SK-N-SH (cell line): Measurements from ENCODE around the gene UGGT2. TPM values are rescaled to one million over a fixed set of nuclear protein-coding genes. Genes with fewer than 3 reads are reported as not detected.

Source experiments
- CTCF ChIA-PET: fragments of 300-600, 350-600 bp; formaldehyde crosslinking; extraction: SDS; loops from one replicate; lab custom pipeline; 2021; lab: Yijun Ruan, JAX
- POLR2A ChIA-PET: fragments of 350-600 bp; sonication (Branson Sonifier 250); formaldehyde crosslinking; extraction: SDS; loops from one replicate; lab custom pipeline; 2020; ENCODE audit warnings: antibody characterized with exemption, inconsistent platforms; lab: Yijun Ruan, JAX
- DNase-seq: peaks from one replicate; pipeline ENCODE4 v3.0.0; 2012
- H2AFZ ChIP-seq: fragments of 200-600 bp; sonication (generic); 2 replicates; pipeline ENCODE4 v1.8.1; 2016; ENCODE audit warnings: antibody characterized with exemption, mild to moderate bottlenecking, low read depth
- H3F3A ChIP-seq: fragments of 200-600 bp; sonication (generic); replicated peaks from 2 replicates; pipeline ENCODE3; 2016; ENCODE audit warnings: antibody characterized with exemption, mild to moderate bottlenecking; ENCODE audit not compliant: insufficient read depth
- H3K27ac ChIP-seq, 2 experiments: fragments of 200-500 bp in 1 of 2; fragments of 200-600 bp in 1 of 2; sonication (Bioruptor generic) in 1 of 2; sonication (generic), shearing (Covaris generic) in 1 of 2; 2 replicates each; pipeline versions ENCODE4 v1.5.1 to v1.6.1; 2014 to 2016; ENCODE audit warnings: low read depth in 2 of 2, inconsistent platforms in 1 of 2, low read length in 1 of 2, mild to moderate bottlenecking in 1 of 2, mixed read lengths in 1 of 2
- H3K27me3 ChIP-seq: fragments of 200-600 bp; sonication (generic), shearing (Covaris generic); 2 replicates; pipeline ENCODE4 v1.6.1; 2016; ENCODE audit warnings: mixed run types; ENCODE audit not compliant: insufficient read depth
- H3K36me3 ChIP-seq, 2 experiments: fragments of 200-500 bp in 1 of 2; fragments of 200-600 bp in 1 of 2; sonication (Bioruptor generic) in 1 of 2; sonication (generic) in 1 of 2; replicated peaks in 1 of 2; 2 replicates each; pipeline versions ENCODE3 to v1.5.1; 2014 to 2016; ENCODE audit warnings: low read length in 1 of 2, mild to moderate bottlenecking in 1 of 2; ENCODE audit not compliant: insufficient read depth in 2 of 2, control insufficient read depth in 1 of 2
- H3K4me1 ChIP-seq, 2 experiments: fragments of 200-500 bp in 1 of 2; fragments of 200-600 bp in 1 of 2; sonication (Bioruptor generic) in 1 of 2; sonication (generic), shearing (Covaris generic) in 1 of 2; 2 replicates each; pipeline versions ENCODE4 v1.5.1 to v1.6.1; 2014 to 2016; ENCODE audit warnings: low read depth in 1 of 2, low read length in 1 of 2, mixed run types in 1 of 2; ENCODE audit not compliant: insufficient read depth in 2 of 2, control insufficient read depth in 1 of 2
- H3K4me2 ChIP-seq: fragments of 200-600 bp; sonication (generic), shearing (Covaris generic); 2 replicates; pipeline ENCODE4 v1.6.1; 2017; ENCODE audit warnings: mixed run types
- H3K4me3 ChIP-seq, 2 experiments: fragments of 200-500 bp in 1 of 2; fragments of 200-600 bp in 1 of 2; sonication (Bioruptor generic) in 1 of 2; sonication (generic), shearing (Covaris generic) in 1 of 2; 2 replicates each; pipeline versions ENCODE4 v1.5.1 to v1.8.1; 2014 to 2016; ENCODE audit warnings: low read depth in 2 of 2, inconsistent platforms in 1 of 2, low read length in 1 of 2, mild to moderate bottlenecking in 1 of 2, mixed read lengths in 1 of 2, moderate library complexity in 1 of 2
- H3K79me2 ChIP-seq: fragments of 200-600 bp; sonication (generic); 2 replicates; pipeline ENCODE4 v1.8.1; 2017; ENCODE audit warnings: mild to moderate bottlenecking; ENCODE audit not compliant: insufficient read depth
- H3K9ac ChIP-seq: fragments of 200-600 bp; sonication (generic); 2 replicates; pipeline ENCODE4 v1.6.1; 2017; ENCODE audit warnings: mixed run types
- H3K9me2 ChIP-seq: fragments of 200-600 bp; sonication (generic); 2 replicates; pipeline ENCODE4 v1.6.1; 2017; ENCODE audit warnings: mixed run types
- H3K9me3 ChIP-seq: fragments of 200-600 bp; sonication (generic); 2 replicates; pipeline ENCODE4 v1.6.1; 2017; ENCODE audit warnings: mixed run types, mild to moderate bottlenecking, moderate library complexity
- H4K20me1 ChIP-seq: fragments of 200-600 bp; sonication (generic); 2 replicates; pipeline ENCODE4 v1.6.1; 2017; ENCODE audit warnings: mild to moderate bottlenecking, mixed run types; ENCODE audit not compliant: insufficient read depth
- ELF1 ChIP-seq: IDR thresholded peaks from 2 replicates; pipeline ENCODE4 v1.4.0; 2012
- EP300 ChIP-seq, 2 experiments: IDR thresholded peaks; 2 replicates each; pipeline versions ENCODE4 v1.4.0 to v1.6.1; 2012; ENCODE audit warnings: borderline replicate concordance in 1 of 2, low read depth in 1 of 2, low read length in 1 of 2
- EZH2phosphoT487 ChIP-seq: fragments of 200-600 bp; sonication (generic); IDR thresholded peaks from 2 replicates; pipeline ENCODE4 v1.6.1; 2017; ENCODE audit warnings: low read depth, mixed run types, mild to moderate bottlenecking, antibody characterized with exemption, moderate library complexity, borderline replicate concordance
- FOXJ3 ChIP-seq: sonication (generic); formaldehyde crosslinking; IDR thresholded peaks from 2 replicates; pipeline ENCODE4 v1.5.1; 2020; ENCODE audit warnings: mild to moderate bottlenecking, missing genetic modification reagents
- GABPA ChIP-seq: IDR thresholded peaks from 2 replicates; pipeline ENCODE4 v1.4.0; 2012; ENCODE audit warnings: low read depth, mild to moderate bottlenecking
- MEF2A ChIP-seq: IDR thresholded peaks from 2 replicates; pipeline ENCODE4 v1.4.0; 2012; ENCODE audit warnings: low read depth, borderline replicate concordance
- MXI1 ChIP-seq: IDR thresholded peaks from 2 replicates; pipeline ENCODE4 v1.6.1; 2012; ENCODE audit warnings: mild to moderate bottlenecking, low read depth, low read length, improper control_type of control experiment
- NRF1 ChIP-seq: IDR thresholded peaks from 2 replicates; pipeline ENCODE4 v1.6.1; 2012; ENCODE audit warnings: low read depth, mild to moderate bottlenecking, low read length
- POLR2AphosphoS5 ChIP-seq: IDR thresholded peaks from 2 replicates; pipeline ENCODE4 v1.6.1; 2012; ENCODE audit warnings: low read depth, low read length
- RAD21 ChIP-seq: IDR thresholded peaks from 2 replicates; pipeline ENCODE4 v1.6.1; 2012; ENCODE audit warnings: mild to moderate bottlenecking, low read length
- RCOR1 ChIP-seq: fragments of 150-350 bp; IDR thresholded peaks from 2 replicates; pipeline ENCODE4 v1.6.1; 2017; ENCODE audit warnings: antibody characterized with exemption, low read length
- RFX5 ChIP-seq: IDR thresholded peaks from 2 replicates; pipeline ENCODE4 v1.6.1; 2012; ENCODE audit warnings: mild to moderate bottlenecking, improper control_type of control experiment, low read length
- RXRA ChIP-seq: IDR thresholded peaks from 2 replicates; pipeline ENCODE4 v1.4.0; 2012; ENCODE audit warnings: low read depth, mild to moderate bottlenecking, borderline replicate concordance
- SIN3A ChIP-seq: IDR thresholded peaks from 2 replicates; pipeline ENCODE4 v1.6.1; 2012; ENCODE audit warnings: low read depth, mild to moderate bottlenecking, low read length, moderate library complexity, borderline replicate concordance
- TEAD4 ChIP-seq: IDR thresholded peaks from 2 replicates; pipeline ENCODE4 v1.4.0; 2012; ENCODE audit warnings: mild to moderate bottlenecking, borderline replicate concordance; ENCODE audit not compliant: insufficient read depth
- WGBS: methylation state at CpG from one replicate; pipeline ENCODE4 v1.1.6; 2017; ENCODE audit warnings: low lambda C conversion rate; 5-methylcytosine and 5-hydroxymethylcytosine counted together
- polyA plus RNA-seq, 3 experiments: library from polyadenylated mRNA; depleted of rRNA; stranded (reverse); fragments of >200 nt; gene quantifications; 2 replicates each; pipeline ENCODE4 v1.2.3, GENCODE V29; 2012
- TF ChIP-seq, protein P1 (sequence below): fragments of 150-350 bp; IDR thresholded peaks from 2 replicates; pipeline ENCODE4 v1.6.1; 2017; ENCODE audit warnings: antibody characterized with exemption, low read length, low read depth, borderline replicate concordance
- TF ChIP-seq, protein P2 (sequence below): IDR thresholded peaks from 2 replicates; pipeline ENCODE4; 2012
- TF ChIP-seq, protein P3 (sequence below): IDR thresholded peaks from 2 replicates; pipeline ENCODE4 v1.4.0; 2012; ENCODE audit warnings: low read depth
- TF ChIP-seq, protein P4 (sequence below): fragments of 150-350 bp; IDR thresholded peaks from 2 replicates; pipeline ENCODE4 v1.6.1; 2016; ENCODE audit warnings: mild to moderate bottlenecking, low read depth, low read length
- TF ChIP-seq, protein P5 (sequence below): fragments of 200-600 bp; sonication (generic); IDR thresholded peaks from 2 replicates; pipeline ENCODE4 v1.6.1; 2017; ENCODE audit warnings: antibody characterized with exemption, mild to moderate bottlenecking, moderate library complexity

Gene UGGT2
- polyA plus RNA-seq, 1 of the 3 experiments (the other 2 are of a cell fraction), result 13.3 TPM

DNA sequence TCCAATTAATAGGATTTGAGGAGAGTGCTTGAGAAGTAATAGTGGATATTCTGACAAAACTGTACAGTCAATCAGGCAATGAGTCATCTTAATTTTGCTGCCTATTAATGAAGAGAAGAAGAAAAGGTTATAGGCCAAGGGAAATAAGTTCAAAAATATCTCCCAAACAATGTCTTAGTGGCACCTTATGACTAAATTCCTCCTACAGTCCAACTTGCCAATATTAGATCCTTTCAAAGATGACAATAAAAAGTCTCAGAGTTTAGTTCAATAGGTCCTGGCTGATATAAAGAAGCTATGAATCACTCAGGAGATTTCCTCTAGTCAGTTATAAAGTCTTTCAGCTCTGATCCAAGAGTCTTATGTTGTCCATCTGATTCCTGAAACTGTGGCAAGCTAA is 27.9 kb downstream of the UGGT2 start:
- Histone ChIP-seq H3K27me3 (no peaks in the 10 kb centered on the region), H4K20me1 (no peaks in the 10 kb centered on the region), H3K36me3 (peaks cover 41 to 44% of the 10 kb centered on the region in 2 experiments), H3K4me2 (no peak overlapping the region), H3K27ac (no peak overlapping the region), H2AFZ (no peak overlapping the region), H3K9me3 (no peaks in the 10 kb centered on the region), H3K79me2 (peaks cover 7% of the 10 kb centered on the region; the same call in 1 of the 2 replicates), H3F3A (peaks cover 12% of the 10 kb centered on the region), H3K9me2 (no peaks in the 10 kb centered on the region), H3K9ac (no peak overlapping the region), H3K4me3 (no peak overlapping the region), H3K4me1 (peaks cover 0 to 5% of the 10 kb centered on the region in 2 experiments; a peak in 1 of 4 replicates)
- ChIA-PET CTCF (interaction anchor here (0.9 to 1.1 kb wide), 2 partner anchors 27 to 45 kb away, joined by 3 to 4 read pairs; no protein-coding TSS in a partner anchor), POLR2A (no interaction called here)
- TF ChIP-seq RAD21 (no peak), MEF2A (no peak), RFX5 (no peak), GABPA (no peak), POLR2AphosphoS5 (no peak), SIN3A (no peak), RCOR1 (no peak)
- TF ChIP-seq, protein P1, sequence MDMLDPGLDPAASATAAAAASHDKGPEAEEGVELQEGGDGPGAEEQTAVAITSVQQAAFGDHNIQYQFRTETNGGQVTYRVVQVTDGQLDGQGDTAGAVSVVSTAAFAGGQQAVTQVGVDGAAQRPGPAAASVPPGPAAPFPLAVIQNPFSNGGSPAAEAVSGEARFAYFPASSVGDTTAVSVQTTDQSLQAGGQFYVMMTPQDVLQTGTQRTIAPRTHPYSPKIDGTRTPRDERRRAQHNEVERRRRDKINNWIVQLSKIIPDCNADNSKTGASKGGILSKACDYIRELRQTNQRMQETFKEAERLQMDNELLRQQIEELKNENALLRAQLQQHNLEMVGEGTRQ, result no peak
- DNase-seq, result no peak

DNA sequence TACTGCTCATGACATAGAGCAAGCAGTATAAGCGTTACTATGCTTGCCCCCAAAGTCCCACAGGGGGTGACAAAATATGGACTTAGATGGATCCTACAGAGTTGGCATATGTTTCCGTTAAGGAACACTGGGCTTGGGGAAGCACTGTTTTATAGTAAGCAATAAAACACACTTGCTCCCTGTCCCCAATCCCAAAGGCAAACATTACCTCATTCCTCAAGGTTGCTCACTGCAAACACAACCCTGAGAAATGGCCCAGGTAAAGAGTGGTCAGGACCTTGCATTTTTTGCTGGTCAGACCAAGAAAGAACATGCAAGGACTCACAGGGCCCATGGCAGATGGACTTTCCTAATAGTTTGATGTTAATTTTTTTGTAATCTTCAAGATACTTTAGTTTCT is 32.3 kb downstream of the UGGT2 start:
- POLR2A ChIA-PET, result no interaction called here
- CTCF ChIA-PET, result interaction anchor here (1.2 to 4.4 kb wide), 8 partner anchors 17 to 997 kb away, joined by 3 to 57 read pairs (median 5); no protein-coding TSS in a partner anchor
- Histone ChIP-seq H3K4me3 (no peak overlapping the region), H2AFZ (no peak overlapping the region), H3K9me2 (no peaks in the 10 kb centered on the region), H3K4me1 (peaks cover 0 to 5% of the 10 kb centered on the region in 2 experiments; a peak in 1 of 4 replicates), H3K9ac (no peak overlapping the region), H3F3A (peaks cover 10% of the 10 kb centered on the region), H3K27ac (no peak overlapping the region), H3K27me3 (no peaks in the 10 kb centered on the region), H3K9me3 (no peaks in the 10 kb centered on the region), H3K4me2 (no peak overlapping the region), H4K20me1 (no peaks in the 10 kb centered on the region), H3K36me3 (peaks cover 24 to 38% of the 10 kb centered on the region in 2 experiments), H3K79me2 (peaks cover 7% of the 10 kb centered on the region; the same call in 1 of the 2 replicates)
- TF ChIP-seq, protein P2, sequence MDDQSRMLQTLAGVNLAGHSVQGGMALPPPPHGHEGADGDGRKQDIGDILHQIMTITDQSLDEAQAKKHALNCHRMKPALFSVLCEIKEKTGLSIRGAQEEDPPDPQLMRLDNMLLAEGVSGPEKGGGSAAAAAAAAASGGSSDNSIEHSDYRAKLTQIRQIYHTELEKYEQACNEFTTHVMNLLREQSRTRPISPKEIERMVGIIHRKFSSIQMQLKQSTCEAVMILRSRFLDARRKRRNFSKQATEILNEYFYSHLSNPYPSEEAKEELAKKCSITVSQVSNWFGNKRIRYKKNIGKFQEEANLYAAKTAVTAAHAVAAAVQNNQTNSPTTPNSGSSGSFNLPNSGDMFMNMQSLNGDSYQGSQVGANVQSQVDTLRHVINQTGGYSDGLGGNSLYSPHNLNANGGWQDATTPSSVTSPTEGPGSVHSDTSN, result no peak
- TF ChIP-seq EZH2phosphoT487, result no peak
- no peak for TF ChIP-seq RAD21
- no peak for TF ChIP-seq MEF2A
- no peak for TF ChIP-seq SIN3A
- no peak for TF ChIP-seq NRF1
- TF ChIP-seq, protein P3, sequence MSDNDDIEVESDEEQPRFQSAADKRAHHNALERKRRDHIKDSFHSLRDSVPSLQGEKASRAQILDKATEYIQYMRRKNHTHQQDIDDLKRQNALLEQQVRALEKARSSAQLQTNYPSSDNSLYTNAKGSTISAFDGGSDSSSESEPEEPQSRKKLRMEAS, result no peak
- no peak for TF ChIP-seq GABPA
- no peak for TF ChIP-seq MXI1
- TF ChIP-seq, protein P1, result no peak
- TF ChIP-seq, protein P4, sequence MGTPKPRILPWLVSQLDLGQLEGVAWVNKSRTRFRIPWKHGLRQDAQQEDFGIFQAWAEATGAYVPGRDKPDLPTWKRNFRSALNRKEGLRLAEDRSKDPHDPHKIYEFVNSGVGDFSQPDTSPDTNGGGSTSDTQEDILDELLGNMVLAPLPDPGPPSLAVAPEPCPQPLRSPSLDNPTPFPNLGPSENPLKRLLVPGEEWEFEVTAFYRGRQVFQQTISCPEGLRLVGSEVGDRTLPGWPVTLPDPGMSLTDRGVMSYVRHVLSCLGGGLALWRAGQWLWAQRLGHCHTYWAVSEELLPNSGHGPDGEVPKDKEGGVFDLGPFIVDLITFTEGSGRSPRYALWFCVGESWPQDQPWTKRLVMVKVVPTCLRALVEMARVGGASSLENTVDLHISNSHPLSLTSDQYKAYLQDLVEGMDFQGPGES, result no peak
- TF ChIP-seq, protein P5, sequence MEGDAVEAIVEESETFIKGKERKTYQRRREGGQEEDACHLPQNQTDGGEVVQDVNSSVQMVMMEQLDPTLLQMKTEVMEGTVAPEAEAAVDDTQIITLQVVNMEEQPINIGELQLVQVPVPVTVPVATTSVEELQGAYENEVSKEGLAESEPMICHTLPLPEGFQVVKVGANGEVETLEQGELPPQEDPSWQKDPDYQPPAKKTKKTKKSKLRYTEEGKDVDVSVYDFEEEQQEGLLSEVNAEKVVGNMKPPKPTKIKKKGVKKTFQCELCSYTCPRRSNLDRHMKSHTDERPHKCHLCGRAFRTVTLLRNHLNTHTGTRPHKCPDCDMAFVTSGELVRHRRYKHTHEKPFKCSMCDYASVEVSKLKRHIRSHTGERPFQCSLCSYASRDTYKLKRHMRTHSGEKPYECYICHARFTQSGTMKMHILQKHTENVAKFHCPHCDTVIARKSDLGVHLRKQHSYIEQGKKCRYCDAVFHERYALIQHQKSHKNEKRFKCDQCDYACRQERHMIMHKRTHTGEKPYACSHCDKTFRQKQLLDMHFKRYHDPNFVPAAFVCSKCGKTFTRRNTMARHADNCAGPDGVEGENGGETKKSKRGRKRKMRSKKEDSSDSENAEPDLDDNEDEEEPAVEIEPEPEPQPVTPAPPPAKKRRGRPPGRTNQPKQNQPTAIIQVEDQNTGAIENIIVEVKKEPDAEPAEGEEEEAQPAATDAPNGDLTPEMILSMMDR, result no peak
- no peak for TF ChIP-seq RXRA
- no peak for TF ChIP-seq TEAD4
- no peak for TF ChIP-seq FOXJ3 (CRISPR knock-in tag)
- TF ChIP-seq ELF1, result no peak
- TF ChIP-seq EP300 (IDR thresholded peaks at IDR 0.05; ENCODE audit: borderline replicate concordance in 1 of 2, low read depth in 1 of 2, low read length in 1 of 2), result no peak
- WGBS, result 89% methylated on average over 2 of the region's 2 CpGs
- no peak for DNase-seq
